NCI-H146 treated with DMSO at 0.1 percent for 48 hours (cell line): ENCODE results near the gene MAP2K5.

Source experiments
- DNase-seq: peaks from one replicate; lab custom pipeline; 2025; ENCODE audit not compliant: unreplicated experiment; lab: John Stamatoyannopoulos, UW

MAP2K5 gene

GRCh38 chr15:67852418-67852817 is 309.9 kb downstream of the MAP2K5 start:
- no peak for DNase-seq

DNA sequence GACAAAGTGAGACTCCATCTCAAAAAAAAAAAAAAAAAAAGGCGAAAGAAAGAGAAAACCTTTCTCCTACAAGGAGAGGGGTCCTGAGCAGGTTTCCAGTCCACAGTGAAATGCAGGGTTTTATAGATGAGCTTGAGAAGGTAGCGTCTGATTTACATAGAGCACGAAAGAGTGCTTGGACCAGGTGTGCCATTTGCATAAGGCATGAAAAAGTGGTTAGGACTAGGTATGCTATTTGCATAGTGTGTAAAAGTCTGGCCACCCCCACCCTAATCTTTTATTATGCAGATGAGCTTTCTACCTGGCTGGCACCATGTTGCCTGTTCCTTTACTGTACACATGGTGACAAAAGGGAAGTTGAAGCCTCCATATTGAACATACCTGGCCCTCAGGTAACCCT is 311.0 kb downstream of the MAP2K5 start:
- DNase-seq = no peak

DNA sequence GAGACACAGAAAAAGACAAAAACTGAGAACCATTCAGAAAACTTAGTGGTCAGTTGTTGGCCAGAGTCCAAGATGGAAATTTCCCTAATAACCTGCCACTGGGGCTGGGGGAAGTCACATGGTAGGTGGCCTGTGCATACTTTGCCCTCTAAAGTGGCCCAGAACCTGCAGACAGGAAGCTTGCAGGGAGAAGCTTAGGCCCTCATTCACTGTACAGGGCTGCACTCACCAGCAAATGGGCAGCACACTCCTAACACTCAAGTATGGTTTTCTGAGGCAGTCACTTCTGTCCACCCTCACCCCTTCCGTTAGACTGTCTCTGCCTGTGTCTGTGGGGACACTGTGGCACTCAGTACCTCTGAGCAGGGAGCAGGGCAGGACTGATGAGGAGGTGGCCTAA is 311.9 kb downstream of the MAP2K5 start:
- no peak for DNase-seq

DNA sequence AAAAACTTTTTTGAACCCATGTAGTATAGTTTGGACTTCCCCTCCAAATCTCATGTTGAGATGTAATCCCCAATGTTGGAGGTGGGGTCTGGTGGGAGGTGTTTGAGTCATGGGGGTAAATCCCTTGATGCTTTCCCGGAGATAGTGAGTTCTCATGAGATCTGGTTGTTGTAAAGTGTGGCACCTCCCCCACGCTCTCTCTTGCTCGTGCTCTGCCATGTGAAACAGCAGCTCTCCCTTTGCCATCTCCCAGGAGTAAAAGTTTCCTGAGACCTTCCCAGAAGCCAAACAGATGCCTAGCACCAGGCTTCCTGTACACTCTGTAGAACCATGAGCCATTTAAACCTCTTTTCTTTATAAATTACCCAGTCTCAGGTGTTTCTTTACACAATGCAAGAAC is 313.3 kb downstream of the MAP2K5 start:
- DNase-seq = no peak
